ENCODE results near the gene FOXC2. TPM values are rescaled to one million over a fixed set of nuclear protein-coding genes. Genes with fewer than 3 reads are reported as not detected.

Gene FOXC2
- polyA plus RNA-seq, 1 donor (not counting 4 experiments of a cell fraction or from before 2014, with no cell fraction given) = not detected

DNA sequence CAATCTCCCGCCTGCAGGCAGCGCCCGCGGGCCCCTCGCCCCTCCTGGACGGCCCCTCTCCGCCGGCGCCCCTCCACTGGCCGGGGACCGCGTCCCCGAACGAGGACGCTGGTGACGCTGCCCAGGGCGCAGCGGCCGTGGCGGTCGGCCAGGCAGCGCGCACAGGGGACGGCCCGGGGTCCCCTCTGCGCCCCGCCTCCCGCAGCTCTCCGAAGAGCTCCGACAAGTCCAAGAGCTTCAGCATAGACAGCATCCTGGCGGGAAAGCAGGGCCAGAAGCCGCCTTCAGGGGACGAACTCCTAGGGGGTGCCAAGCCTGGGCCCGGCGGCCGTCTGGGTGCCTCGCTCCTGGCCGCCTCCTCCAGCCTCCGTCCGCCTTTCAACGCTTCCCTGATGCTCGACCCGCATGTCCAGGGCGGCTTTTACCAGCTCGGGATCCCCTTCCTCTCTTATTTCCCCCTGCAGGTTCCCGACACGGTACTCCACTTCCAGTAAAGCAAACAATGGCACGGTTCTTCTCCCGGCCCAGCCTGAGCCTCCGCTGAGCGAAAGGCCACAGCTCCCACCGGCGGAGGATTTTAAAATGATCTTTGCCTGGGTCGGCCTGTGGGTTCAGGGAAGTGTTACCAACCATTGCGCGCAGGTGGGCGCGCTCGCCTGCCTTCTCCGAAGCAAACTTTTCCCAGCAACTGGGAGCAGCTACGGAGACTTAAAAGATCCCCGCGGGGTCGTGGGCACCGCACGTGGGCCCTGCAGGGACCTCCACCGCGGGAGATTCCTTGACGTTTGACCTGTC is 12.8 kb downstream of the FOXC2 start:
- Histone ChIP-seq H3K36me3 (ENCODE audit: control insufficient read depth in 2 of 2, extremely low read depth in 1 of 2, insufficient read depth in 2 of 2, low read length in 2 of 2) (no peaks in the 10 kb centered on the region), H3K4me1 (ENCODE audit: control insufficient read depth, extremely low read depth, insufficient read depth, low read length) (peaks cover 15% of the 10 kb centered on the region), H3K4me3 (ENCODE audit: control insufficient read depth in 2 of 3, extremely low read depth in 1 of 3, insufficient read depth in 2 of 3, low read depth in 1 of 3, low read length in 3 of 3) (peak overlapping the region in 1 of 3 experiments; percentile 43), H3K9me3 (ENCODE audit: control insufficient read depth, low read depth, low read length) (no peaks in the 10 kb centered on the region), H3K27ac (ENCODE audit: control insufficient read depth, insufficient read depth, low read length) (no peak overlapping the region), H4K20me1 (ENCODE audit: control insufficient read depth, extremely low read depth, insufficient read depth, low read length) (no peaks in the 10 kb centered on the region), H2AFZ (ENCODE audit: control insufficient read depth, low read length) (no peak overlapping the region), H3K79me2 (ENCODE audit: control insufficient read depth, insufficient read depth, low read length) (no peaks in the 10 kb centered on the region), H3K9me1 (ENCODE audit: control insufficient read depth, extremely low read depth, insufficient read depth, low read length) (no peaks in the 10 kb centered on the region), H3K27me3 (ENCODE audit: control insufficient read depth, extremely low read depth, insufficient read depth, low read length) (peaks cover 16% of the 10 kb centered on the region), H3K4me2 (ENCODE audit: control insufficient read depth, extremely low read depth, insufficient read depth, low read depth, low read length) (peak overlapping the region; percentile 51), H3K9ac (ENCODE audit: control insufficient read depth, extremely low read depth, insufficient read depth, low read length) (no peak overlapping the region)
- no peak for DNase-seq (ENCODE audit: low read depth, low spot score)
- TF ChIP-seq, protein P1, sequence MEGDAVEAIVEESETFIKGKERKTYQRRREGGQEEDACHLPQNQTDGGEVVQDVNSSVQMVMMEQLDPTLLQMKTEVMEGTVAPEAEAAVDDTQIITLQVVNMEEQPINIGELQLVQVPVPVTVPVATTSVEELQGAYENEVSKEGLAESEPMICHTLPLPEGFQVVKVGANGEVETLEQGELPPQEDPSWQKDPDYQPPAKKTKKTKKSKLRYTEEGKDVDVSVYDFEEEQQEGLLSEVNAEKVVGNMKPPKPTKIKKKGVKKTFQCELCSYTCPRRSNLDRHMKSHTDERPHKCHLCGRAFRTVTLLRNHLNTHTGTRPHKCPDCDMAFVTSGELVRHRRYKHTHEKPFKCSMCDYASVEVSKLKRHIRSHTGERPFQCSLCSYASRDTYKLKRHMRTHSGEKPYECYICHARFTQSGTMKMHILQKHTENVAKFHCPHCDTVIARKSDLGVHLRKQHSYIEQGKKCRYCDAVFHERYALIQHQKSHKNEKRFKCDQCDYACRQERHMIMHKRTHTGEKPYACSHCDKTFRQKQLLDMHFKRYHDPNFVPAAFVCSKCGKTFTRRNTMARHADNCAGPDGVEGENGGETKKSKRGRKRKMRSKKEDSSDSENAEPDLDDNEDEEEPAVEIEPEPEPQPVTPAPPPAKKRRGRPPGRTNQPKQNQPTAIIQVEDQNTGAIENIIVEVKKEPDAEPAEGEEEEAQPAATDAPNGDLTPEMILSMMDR (optimal IDR thresholded peaks at IDR 0.05 in 1 of 3, IDR thresholded peaks at IDR 0.05 in 1 of 3, conservative IDR thresholded peaks at IDR 0.05 in 1 of 3; ENCODE audit: extremely low read depth in 1 of 3, insufficient read depth in 2 of 3, low read length in 3 of 3) = no peak
- no peak for TF ChIP-seq EZH2 (IDR thresholded peaks at IDR 0.05; ENCODE audit: low read length)
- FAIRE-seq = no peak
- dilution Hi-C loops (cut with MboI; ENCODE audit: extremely low pct_ligation_motif_present, low sequenced_read_pairs) = no loop called here

DNA sequence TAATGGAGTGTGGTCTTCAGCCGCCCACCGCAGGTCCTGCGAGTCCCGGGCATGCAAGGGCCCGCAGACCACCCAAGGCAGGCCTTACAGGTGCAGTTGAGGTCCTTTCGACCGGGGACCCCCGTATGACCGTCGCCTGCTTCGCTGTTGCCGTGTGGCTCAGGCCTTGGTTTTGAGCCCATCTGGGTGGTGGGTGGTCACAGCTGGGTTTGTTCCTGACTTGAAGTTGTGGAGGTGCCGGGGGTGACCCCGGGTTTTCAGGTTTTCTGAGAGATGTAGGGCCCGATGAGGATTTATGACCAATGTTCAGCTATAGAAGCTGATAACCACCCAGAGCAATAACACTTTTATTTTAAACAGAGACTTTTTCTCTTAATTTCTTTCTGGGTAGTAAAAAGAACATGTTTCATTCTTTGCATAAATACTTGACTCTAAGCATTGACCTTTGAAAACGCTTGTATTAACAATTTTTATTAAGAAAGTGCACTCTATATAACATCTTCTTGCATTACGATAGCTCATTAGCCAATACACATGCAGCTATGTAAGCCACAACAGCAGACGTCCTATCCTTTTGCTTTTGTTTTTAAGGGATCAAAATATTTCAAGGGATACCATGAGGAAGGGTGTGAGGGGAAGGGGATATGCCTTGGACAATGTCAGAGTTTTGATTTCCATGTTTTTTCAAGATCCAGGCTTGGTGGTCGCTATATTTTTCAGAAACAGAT is 13.6 kb downstream of the FOXC2 start:
- Histone ChIP-seq H3K4me2 (ENCODE audit: control insufficient read depth, extremely low read depth, insufficient read depth, low read depth, low read length) (no peak overlapping the region), H3K4me1 (ENCODE audit: control insufficient read depth, extremely low read depth, insufficient read depth, low read length) (peaks cover 15% of the 10 kb centered on the region), H3K27me3 (ENCODE audit: control insufficient read depth, extremely low read depth, insufficient read depth, low read length) (peaks cover 16% of the 10 kb centered on the region), H4K20me1 (ENCODE audit: control insufficient read depth, extremely low read depth, insufficient read depth, low read length) (no peaks in the 10 kb centered on the region), H3K4me3 (ENCODE audit: control insufficient read depth in 2 of 3, extremely low read depth in 1 of 3, insufficient read depth in 2 of 3, low read depth in 1 of 3, low read length in 3 of 3) (no peak overlapping the region), H3K9me3 (ENCODE audit: control insufficient read depth, low read depth, low read length) (no peaks in the 10 kb centered on the region), H3K27ac (ENCODE audit: control insufficient read depth, insufficient read depth, low read length) (no peak overlapping the region), H2AFZ (ENCODE audit: control insufficient read depth, low read length) (no peak overlapping the region), H3K9ac (ENCODE audit: control insufficient read depth, extremely low read depth, insufficient read depth, low read length) (no peak overlapping the region), H3K79me2 (ENCODE audit: control insufficient read depth, insufficient read depth, low read length) (no peaks in the 10 kb centered on the region), H3K9me1 (ENCODE audit: control insufficient read depth, extremely low read depth, insufficient read depth, low read length) (no peaks in the 10 kb centered on the region), H3K36me3 (ENCODE audit: control insufficient read depth in 2 of 2, extremely low read depth in 1 of 2, insufficient read depth in 2 of 2, low read length in 2 of 2) (no peaks in the 10 kb centered on the region)
- no peak for TF ChIP-seq EZH2 (IDR thresholded peaks at IDR 0.05; ENCODE audit: low read length)
- TF ChIP-seq, protein P1 (optimal IDR thresholded peaks at IDR 0.05 in 1 of 3, IDR thresholded peaks at IDR 0.05 in 1 of 3, conservative IDR thresholded peaks at IDR 0.05 in 1 of 3; ENCODE audit: extremely low read depth in 1 of 3, insufficient read depth in 2 of 3, low read length in 3 of 3) = no peak
- DNase-seq (ENCODE audit: low read depth, low spot score) (no peak), FAIRE-seq (no peak)
- dilution Hi-C loops (cut with MboI; ENCODE audit: extremely low pct_ligation_motif_present, low sequenced_read_pairs) = no loop called here
